ENCODE results near the gene MOCS1.

- TF ChIP-seq CTCF (IDR thresholded peaks at IDR 0.05; ENCODE audit: low read depth, low read length, poor library complexity, severe bottlenecking) = no peak
- TF ChIP-seq EZH2phosphoT487 (IDR thresholded peaks at IDR 0.05; ENCODE audit: borderline replicate concordance, low read length) = no peak
Observed at GRCh38 chr6:39947611-39948068, 13.4 kb upstream of the MOCS1 start.
